ENCODE data around the gene AMH. TPM values are rescaled to one million over a fixed set of nuclear protein-coding genes. Genes with fewer than 3 reads are reported as not detected.

Gene AMH
- total RNA-seq, 3 donors from 2014 or later: 2.7 to 5.1 (median 3.8) TPM

DNA sequence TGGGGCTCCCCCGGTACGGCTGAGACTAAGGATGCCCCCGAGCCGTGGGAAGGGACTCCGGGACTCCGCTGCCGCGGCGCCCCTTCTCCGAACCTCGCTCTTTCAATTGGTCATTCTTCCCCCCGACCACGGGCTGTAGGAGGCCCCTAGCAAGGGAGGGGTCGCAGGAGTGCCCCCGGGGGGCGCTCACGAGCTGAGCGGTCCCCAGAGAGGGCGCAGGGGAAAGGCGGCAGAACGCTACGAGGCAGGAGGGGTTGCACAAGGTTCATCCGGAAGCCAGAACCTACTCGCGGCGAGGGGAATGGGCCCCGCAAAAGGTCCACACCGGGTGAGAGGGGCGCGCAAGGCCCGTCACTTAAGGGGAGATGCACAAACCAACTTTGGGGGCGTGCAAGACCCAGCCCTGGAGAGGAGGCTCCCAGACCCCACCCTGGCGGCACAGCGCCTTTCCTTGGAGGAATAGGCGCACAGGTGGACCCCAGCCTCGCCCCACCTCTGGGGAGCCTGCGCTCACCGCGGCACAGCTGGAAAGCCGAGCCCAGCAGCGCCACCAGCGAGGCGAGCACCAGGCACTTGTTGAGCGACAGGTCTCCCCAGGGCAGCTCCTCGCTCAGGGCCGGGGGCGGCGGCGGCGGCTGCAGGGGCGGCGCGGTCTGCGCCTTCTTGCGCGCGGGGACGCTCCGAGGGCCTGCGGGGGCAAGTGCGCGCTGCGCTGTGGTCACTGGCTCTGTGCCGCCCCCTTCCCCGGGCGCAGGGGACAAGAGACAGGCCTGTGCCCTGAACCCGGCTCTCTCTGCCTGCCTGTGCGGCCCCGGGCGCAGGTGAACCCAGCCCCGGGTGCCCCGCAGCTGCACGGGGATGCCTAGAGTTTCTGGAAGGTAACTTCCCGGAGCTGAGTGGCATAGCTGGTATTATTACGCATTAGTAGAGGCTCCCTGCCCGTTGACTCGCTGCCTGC lies 4.3 kb downstream of the AMH start:
- H3K4me3 ChIP-seq: no peak overlapping the region
- peaks cover 33% of the 10 kb centered on the region for H3K4me1 ChIP-seq (ENCODE audit: low read depth)
- peak in 1 of 3 donors; percentile 63 for DNase-seq
- ATAC-seq: peak; percentile 12
- intact Hi-C loops (cut with DNase I, micrococcal nuclease): no loop called here
- TF ChIP-seq, protein P1, sequence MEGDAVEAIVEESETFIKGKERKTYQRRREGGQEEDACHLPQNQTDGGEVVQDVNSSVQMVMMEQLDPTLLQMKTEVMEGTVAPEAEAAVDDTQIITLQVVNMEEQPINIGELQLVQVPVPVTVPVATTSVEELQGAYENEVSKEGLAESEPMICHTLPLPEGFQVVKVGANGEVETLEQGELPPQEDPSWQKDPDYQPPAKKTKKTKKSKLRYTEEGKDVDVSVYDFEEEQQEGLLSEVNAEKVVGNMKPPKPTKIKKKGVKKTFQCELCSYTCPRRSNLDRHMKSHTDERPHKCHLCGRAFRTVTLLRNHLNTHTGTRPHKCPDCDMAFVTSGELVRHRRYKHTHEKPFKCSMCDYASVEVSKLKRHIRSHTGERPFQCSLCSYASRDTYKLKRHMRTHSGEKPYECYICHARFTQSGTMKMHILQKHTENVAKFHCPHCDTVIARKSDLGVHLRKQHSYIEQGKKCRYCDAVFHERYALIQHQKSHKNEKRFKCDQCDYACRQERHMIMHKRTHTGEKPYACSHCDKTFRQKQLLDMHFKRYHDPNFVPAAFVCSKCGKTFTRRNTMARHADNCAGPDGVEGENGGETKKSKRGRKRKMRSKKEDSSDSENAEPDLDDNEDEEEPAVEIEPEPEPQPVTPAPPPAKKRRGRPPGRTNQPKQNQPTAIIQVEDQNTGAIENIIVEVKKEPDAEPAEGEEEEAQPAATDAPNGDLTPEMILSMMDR (IDR thresholded peaks at IDR 0.05): no peak
- H3K9me3 ChIP-seq: no peaks in the 10 kb centered on the region
- H3K36me3 ChIP-seq (ENCODE audit: low read depth): no peaks in the 10 kb centered on the region

DNA sequence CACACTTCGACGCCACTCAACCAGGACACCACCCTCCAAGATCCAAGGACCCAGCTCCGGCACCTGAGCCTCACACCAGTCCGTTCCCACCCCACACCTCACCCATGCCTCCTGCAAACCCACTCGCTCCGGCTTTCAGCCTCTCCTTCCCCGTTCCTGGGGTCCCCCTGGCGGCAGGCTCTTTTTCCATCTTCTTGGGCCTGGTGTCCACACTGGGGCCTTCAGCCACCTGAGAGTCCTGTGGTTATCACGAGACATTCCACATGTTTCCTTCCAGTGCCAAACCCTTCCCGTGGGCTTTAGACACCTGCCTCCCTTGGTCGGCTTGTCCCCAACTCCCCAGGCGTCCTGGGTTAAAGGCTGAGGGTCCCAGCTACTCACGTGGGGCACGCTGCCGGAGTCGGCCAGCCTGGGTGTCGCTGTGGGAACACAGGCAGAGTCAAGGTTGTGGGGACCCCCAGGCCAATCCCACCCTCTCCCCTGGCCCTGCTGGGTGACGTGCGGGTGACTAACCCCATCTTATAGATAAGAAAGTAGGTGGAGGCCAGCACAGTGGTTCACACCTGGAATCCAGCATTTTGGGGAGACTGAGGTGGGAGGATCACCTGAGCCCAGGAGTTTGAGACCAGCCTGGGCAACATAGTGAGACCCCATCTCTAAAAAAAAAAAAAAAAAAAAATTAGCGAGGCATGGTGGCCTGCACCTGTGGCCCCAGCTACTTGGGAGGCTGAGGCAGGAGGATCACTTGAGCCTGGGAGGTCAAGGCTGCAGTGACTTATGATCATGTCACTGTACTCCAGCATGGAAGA lies 5.1 kb downstream of the AMH start:
- H3K4me1 ChIP-seq (ENCODE audit: low read depth): peaks cover 33% of the 10 kb centered on the region
- intact Hi-C loops (cut with DNase I, micrococcal nuclease): no loop called here
- TF ChIP-seq, protein P1 (IDR thresholded peaks at IDR 0.05): no peak
- no peaks in the 10 kb centered on the region for H3K9me3 ChIP-seq
- no peak overlapping the region for H3K4me3 ChIP-seq
- no peaks in the 10 kb centered on the region for H3K36me3 ChIP-seq (ENCODE audit: low read depth)
- no peak for ATAC-seq
- DNase-seq: no peak

DNA sequence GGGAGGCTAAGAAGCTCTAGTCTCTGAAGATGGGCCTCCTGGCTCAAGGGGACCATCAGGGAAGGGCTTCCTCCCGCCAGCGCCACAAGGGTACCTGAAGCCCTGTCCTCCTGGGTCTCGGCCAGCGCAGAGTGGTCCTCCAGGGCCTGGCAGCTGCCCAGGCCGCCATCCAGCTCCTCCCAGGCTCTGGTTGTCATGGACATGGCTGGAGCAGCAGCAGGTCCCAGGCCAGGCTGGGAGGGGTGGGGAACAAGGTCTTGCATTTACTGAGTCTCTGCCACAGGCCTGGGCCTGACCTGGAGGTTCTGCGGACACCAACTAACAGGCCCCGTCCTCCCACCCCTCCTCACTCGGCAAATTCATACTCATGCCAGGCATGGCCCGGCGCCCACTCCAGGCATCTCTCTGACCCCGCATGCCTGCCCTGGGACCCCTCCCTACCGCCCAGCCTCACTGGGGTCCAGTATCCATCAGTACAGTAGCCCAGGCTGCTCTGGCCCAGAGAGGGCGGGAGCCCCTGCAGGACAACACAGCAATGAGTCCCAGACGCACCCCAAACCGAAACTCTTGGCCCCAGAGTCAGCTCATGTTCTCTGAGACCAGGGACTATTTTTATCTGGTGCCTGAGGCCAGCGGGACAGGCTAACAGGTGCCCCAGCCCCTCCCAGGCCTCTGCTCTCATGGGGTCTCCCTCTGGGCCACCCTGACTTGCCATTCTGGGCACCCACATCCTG lies 6.2 kb downstream of the AMH start:
- peaks cover 31% of the 10 kb centered on the region for H3K4me1 ChIP-seq (ENCODE audit: low read depth)
- TF ChIP-seq, protein P1 (IDR thresholded peaks at IDR 0.05): no peak
- H3K9me3 ChIP-seq: no peaks in the 10 kb centered on the region
- H3K36me3 ChIP-seq (ENCODE audit: low read depth): no peaks in the 10 kb centered on the region
- ATAC-seq (no peak), DNase-seq (no peak)
- intact Hi-C loops (cut with DNase I, micrococcal nuclease): no loop called here
- no peak overlapping the region for H3K4me3 ChIP-seq

DNA sequence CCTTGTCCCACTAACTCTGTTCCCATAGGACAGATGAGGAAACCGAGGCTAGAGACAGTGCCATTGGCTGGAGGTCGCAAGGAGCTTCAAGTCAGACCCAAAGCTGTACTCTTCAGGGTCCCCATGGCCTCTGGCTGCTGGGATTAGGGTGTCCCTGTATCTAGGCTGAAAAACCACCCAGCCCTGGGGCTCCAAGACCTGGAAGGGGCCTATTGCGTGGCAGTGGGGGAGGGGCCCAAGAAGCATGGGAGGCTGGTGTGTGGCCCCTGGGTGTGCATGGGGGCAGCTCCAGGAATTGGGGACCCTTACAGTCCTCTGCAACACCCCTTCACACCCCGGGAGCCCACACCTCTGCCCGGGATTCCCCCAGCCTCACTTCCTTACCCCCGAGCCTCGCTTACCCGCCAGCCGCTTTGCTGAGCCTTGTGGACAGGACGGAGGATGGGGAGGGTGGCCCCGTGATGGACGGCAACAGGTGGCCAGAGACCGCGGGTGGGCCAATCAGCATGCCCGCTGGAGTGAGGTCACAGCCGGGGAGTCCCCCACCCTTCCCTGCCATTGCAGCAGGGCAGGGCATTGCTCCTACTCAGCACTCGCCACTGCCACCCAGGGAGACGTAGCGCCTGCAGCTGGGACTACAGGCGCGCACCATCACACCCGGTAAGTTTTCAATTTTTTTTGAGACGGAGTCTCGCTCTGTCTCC lies 7.0 kb downstream of the AMH start, which contains the start of gene JSRP1:
JSRP1 (minus strand) TSS at position 436 of the 704 bp plus-strand sequence. CDS start 1,103 bp downstream, outside the sequence.
- ATAC-seq (peak; percentile 36), DNase-seq (peak in 1 of 3 donors; percentile 72)
- no peak within 1 kb of the TSS for H3K4me3 ChIP-seq
- intact Hi-C loops (cut with DNase I, micrococcal nuclease): no loop called here
- TF ChIP-seq, protein P1 (IDR thresholded peaks at IDR 0.05): no peak
- no peaks in the 10 kb centered on the region for H3K36me3 ChIP-seq (ENCODE audit: low read depth)
- H3K9me3 ChIP-seq: no peaks in the 10 kb centered on the region
- peaks cover 23% of the 10 kb centered on the region for H3K4me1 ChIP-seq (ENCODE audit: low read depth)

DNA sequence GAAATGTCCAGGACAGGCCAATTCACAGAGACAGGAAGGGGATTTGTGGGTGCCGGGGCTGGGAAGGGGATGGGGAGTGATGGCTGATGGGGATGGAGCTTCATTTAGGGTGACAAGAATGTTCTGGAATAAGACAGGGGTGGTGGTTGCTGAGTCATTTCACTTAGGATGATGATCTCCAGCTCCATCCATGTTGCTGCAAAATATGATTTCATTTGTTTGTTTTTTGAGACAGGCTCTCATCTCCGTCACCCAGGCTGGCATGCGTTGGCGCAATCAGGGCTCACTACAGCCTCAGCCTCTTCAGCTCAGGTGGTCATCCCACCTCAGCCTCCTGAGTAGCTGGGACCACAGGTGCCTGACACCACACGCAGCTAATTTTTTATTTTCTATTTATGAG lies 10.2 kb downstream of the AMH start:
- H3K4me3 ChIP-seq: no peak overlapping the region
- ATAC-seq: no peak
- intact Hi-C loops (cut with DNase I, micrococcal nuclease): no loop called here
- peaks cover 3% of the 10 kb centered on the region for H3K4me1 ChIP-seq (ENCODE audit: low read depth)
- no peaks in the 10 kb centered on the region for H3K36me3 ChIP-seq (ENCODE audit: low read depth)
- TF ChIP-seq, protein P1 (IDR thresholded peaks at IDR 0.05): no peak
- no peaks in the 10 kb centered on the region for H3K9me3 ChIP-seq
- DNase-seq: no peak
